CD4-positive, alpha-beta T cell (primary cell): ENCODE measurements around the gene DMXL2. TPM values are rescaled to one million over a fixed set of nuclear protein-coding genes. Genes with fewer than 3 reads are reported as not detected.

Experiments used
- ATAC-seq: fragments of 200-7000 bp; cut with Tn5 transposase; one replicate; pipeline ENCODE4 v1.10.0; 2022; ENCODE audit warnings: mild to moderate bottlenecking; ENCODE audit not compliant: poor library complexity
- CTCF ChIA-PET: fragments of 350-600 bp; sonication (Branson Sonifier 250); formaldehyde crosslinking; loops from one replicate; lab custom pipeline; 2021; ENCODE audit warnings: antibody characterized with exemption, inconsistent platforms; lab: Charles Lee
- POLR2A ChIA-PET: fragments of 350-600 bp; sonication (Branson Sonifier 250); formaldehyde crosslinking; loops from one replicate; lab custom pipeline; 2021; ENCODE audit warnings: antibody characterized with exemption, inconsistent platforms; lab: Charles Lee
- DNase-seq, 14 experiments: peaks; one replicate each; pipeline ENCODE4 v3.0.0-alpha.2; 2013 to 2020; ENCODE audit warnings: mixed read lengths in 2 of 14
- H3K27ac ChIP-seq, 2 donors: one replicate each; pipeline versions ENCODE4 v1.5.1 to v1.7.0; 2013; ENCODE audit warnings: low read length in 2 of 2, low read depth in 1 of 2, mild to moderate bottlenecking in 1 of 2
- H3K27me3 ChIP-seq, 2 experiments: 1 replicate in 1 of 2; 2 replicates in 1 of 2; pipeline versions ENCODE4 v1.6.1 to v1.7.0; 2013; ENCODE audit warnings: low read length in 2 of 2, control low read depth in 1 of 2, mild to moderate bottlenecking in 1 of 2, moderate library complexity in 1 of 2; ENCODE audit not compliant: insufficient read depth in 2 of 2, control insufficient read depth in 1 of 2
- H3K36me3 ChIP-seq: one replicate; pipeline ENCODE4 v1.6.1; 2013; ENCODE audit warnings: low read length, control low read depth; ENCODE audit not compliant: insufficient read depth
- H3K4me1 ChIP-seq: one replicate; pipeline ENCODE4 v1.6.1; 2013; ENCODE audit warnings: low read length, control low read depth; ENCODE audit not compliant: insufficient read depth
- H3K4me3 ChIP-seq: one replicate; pipeline ENCODE4 v1.5.1; 2013; ENCODE audit warnings: mild to moderate bottlenecking, low read length, moderate library complexity
- H3K9me3 ChIP-seq, 2 experiments: 1 replicate in 1 of 2; 2 replicates in 1 of 2; pipeline versions ENCODE4 v1.6.1 to v1.7.0; 2013; ENCODE audit warnings: low read length in 2 of 2, mild to moderate bottlenecking in 2 of 2, control low read depth in 1 of 2, moderate library complexity in 1 of 2; ENCODE audit not compliant: control insufficient read depth in 1 of 2, insufficient read depth in 1 of 2
- H3K27ac Mint-ChIP-seq: one replicate; pipeline ENCODE4 v1.8.0; 2020; ENCODE audit warnings: mixed read lengths
- H3K27me3 Mint-ChIP-seq: one replicate; pipeline ENCODE4 v1.8.0; 2021; ENCODE audit warnings: mixed read lengths
- H3K36me3 Mint-ChIP-seq: one replicate; pipeline ENCODE4 v1.8.0; 2021; ENCODE audit warnings: low read depth, mixed read lengths
- H3K4me1 Mint-ChIP-seq: one replicate; pipeline ENCODE4 v1.8.0; 2021; ENCODE audit warnings: low read depth, mixed read lengths
- H3K4me3 Mint-ChIP-seq: one replicate; pipeline ENCODE4 v1.8.0; 2020; ENCODE audit warnings: mild to moderate bottlenecking, mixed read lengths
- H3K9me3 Mint-ChIP-seq: one replicate; pipeline ENCODE4 v1.8.0; 2020; ENCODE audit warnings: mixed read lengths
- CTCF ChIP-seq: fragments of 200-600 bp; IDR thresholded peaks from one replicate; pipeline ENCODE4 v1.8.0; 2022; ENCODE audit warnings: antibody characterized with exemption, mild to moderate bottlenecking
- intact Hi-C, 2 experiments: fragments of 100-400 bp; cut with DNase I in 1 of 2; cut with micrococcal nuclease in 1 of 2; formaldehyde crosslinking; loops; one replicate each; pipeline versions ENCODE4 v1.15.1 to v1.9.0; 2023 to 2025; cut with DNase I, micrococcal nuclease
- total RNA-seq, 174 experiments: library from RNA in 2 of 174; stranded (reverse) in 2 of 174; gene quantifications; one replicate each; pipeline ENCODE4 v1.2.3 and lab custom pipeline; 2021 to 2026

Gene DMXL2
- total RNA-seq, 2 experiments from 2014 or later: 4.7 to 5.5 TPM

DNA sequence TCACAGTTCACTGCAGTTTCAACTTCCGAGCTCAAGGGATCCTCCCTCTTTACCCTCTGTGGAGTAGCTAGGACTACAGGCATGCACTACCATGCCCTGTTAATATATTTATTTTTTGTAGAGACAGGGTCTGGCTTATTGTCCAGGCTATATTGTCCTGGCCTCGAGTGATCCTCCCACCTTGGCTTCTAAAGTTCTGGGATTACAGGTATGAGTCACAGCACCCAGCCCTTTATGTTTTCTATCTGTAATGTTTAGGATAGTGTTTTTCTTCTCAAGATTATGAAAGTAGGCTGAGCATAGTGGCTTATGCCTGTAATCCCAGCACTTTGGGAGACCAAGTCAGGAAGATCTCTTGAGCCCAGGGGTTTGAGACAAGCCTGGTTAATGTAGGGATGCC, 46.8 kb upstream of the DMXL2 start:
- H3K27me3 Mint-ChIP-seq: peaks cover 10% of the 10 kb centered on the region
- peaks cover 4 to 9% of the 10 kb centered on the region in 2 experiments for H3K27me3 ChIP-seq
- intact Hi-C loops: no loop called here
- ChIA-PET POLR2A (no interaction called here), CTCF (no interaction called here)
- H3K27ac Mint-ChIP-seq: no peak overlapping the region
- no peaks in the 10 kb centered on the region for H3K9me3 Mint-ChIP-seq
- no peak for DNase-seq
- no peak overlapping the region for H3K27ac ChIP-seq
- no peak overlapping the region for H3K4me3 Mint-ChIP-seq
- no peaks in the 10 kb centered on the region for H3K36me3 ChIP-seq
- ATAC-seq: no peak
- H3K4me3 ChIP-seq: no peak overlapping the region
- H3K4me1 Mint-ChIP-seq: no peaks in the 10 kb centered on the region
- H3K4me1 ChIP-seq: no peaks in the 10 kb centered on the region
- H3K9me3 ChIP-seq: no peaks in the 10 kb centered on the region
- no peaks in the 10 kb centered on the region for H3K36me3 Mint-ChIP-seq
- TF ChIP-seq CTCF: no peak

GRCh38 chr15:51668446-51668845, 45.9 kb upstream of the DMXL2 start:
- H3K4me1 Mint-ChIP-seq: no peaks in the 10 kb centered on the region
- no peak overlapping the region for H3K27ac Mint-ChIP-seq
- H3K4me3 Mint-ChIP-seq: no peak overlapping the region
- Histone ChIP-seq H3K9me3 (no peaks in the 10 kb centered on the region), H3K4me1 (no peaks in the 10 kb centered on the region), H3K36me3 (no peaks in the 10 kb centered on the region), H3K27me3 (peaks cover 4 to 9% of the 10 kb centered on the region in 2 experiments), H3K4me3 (no peak overlapping the region), H3K27ac (no peak overlapping the region)
- no peak for DNase-seq
- H3K36me3 Mint-ChIP-seq: no peaks in the 10 kb centered on the region
- no peak for TF ChIP-seq CTCF
- ChIA-PET CTCF (no interaction called here), POLR2A (no interaction called here)
- no peaks in the 10 kb centered on the region for H3K9me3 Mint-ChIP-seq
- no peak for ATAC-seq
- intact Hi-C loops: no loop called here
- peaks cover 10% of the 10 kb centered on the region for H3K27me3 Mint-ChIP-seq

DNA sequence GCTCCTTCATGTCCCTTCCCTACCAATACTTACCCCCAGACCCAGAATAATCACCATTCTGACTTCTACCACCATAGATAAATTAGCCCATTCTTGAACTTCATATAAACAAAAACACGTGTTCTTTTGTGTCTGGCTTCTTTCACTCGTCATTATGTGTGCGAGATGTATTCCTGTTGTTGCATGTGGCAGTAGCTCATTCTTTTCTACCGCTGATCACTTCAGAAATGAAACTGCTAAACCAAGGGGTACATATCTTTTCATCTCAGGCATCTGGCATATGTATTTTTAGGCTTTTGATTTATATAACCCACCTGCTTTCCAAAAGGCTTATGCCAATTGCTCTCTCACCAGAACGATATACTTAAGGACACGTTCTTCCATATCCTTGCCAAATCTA, 44.9 kb upstream of the DMXL2 start:
- TF ChIP-seq CTCF: no peak
- ATAC-seq: no peak
- no peaks in the 10 kb centered on the region for H3K4me1 Mint-ChIP-seq

More for the DNA sequence above, 44.9 kb upstream of the DMXL2 start:
- H3K9me3 ChIP-seq: no peaks in the 10 kb centered on the region
- Mint-ChIP-seq H3K27me3 (peaks cover 9% of the 10 kb centered on the region), H3K9me3 (no peaks in the 10 kb centered on the region), H3K36me3 (no peaks in the 10 kb centered on the region), H3K4me3 (no peak overlapping the region), H3K27ac (no peak overlapping the region)
- no peaks in the 10 kb centered on the region for H3K4me1 ChIP-seq
- intact Hi-C loops: no loop called here
- POLR2A ChIA-PET: no interaction called here
- H3K27ac ChIP-seq: no peak overlapping the region
- H3K4me3 ChIP-seq: no peak overlapping the region
- CTCF ChIA-PET: no interaction called here
- H3K27me3 ChIP-seq: peaks cover 4 to 9% of the 10 kb centered on the region in 2 experiments
- H3K36me3 ChIP-seq: no peaks in the 10 kb centered on the region
- no peak for DNase-seq
